ENCODE data around the gene CYBRD1.
A peak's percentile ranks its signal among the peaks of the same experiment; 100 is the strongest.

CYBRD1 gene

GRCh38 chr2:171557363-171557762, 35.1 kb downstream of the CYBRD1 start:
- no peak for DNase-seq

GRCh38 chr2:171563301-171563700, 41.0 kb downstream of the CYBRD1 start:
- DNase-seq: no peak

- no peak for DNase-seq
These were observed 42.2 kb downstream of the CYBRD1 start for GRCh38 chr2:171564463-171564862.

GRCh38 chr2:171566057-171566456, 43.8 kb downstream of the CYBRD1 start:
- no peak for DNase-seq

- DNase-seq: no peak
These were observed 44.5 kb downstream of the CYBRD1 start for GRCh38 chr2:171566753-171567152.

GRCh38 chr2:171568089-171568488, 45.8 kb downstream of the CYBRD1 start:
- DNase-seq: no peak

GRCh38 chr2:171571721-171572120, 49.4 kb downstream of the CYBRD1 start:
- no peak for DNase-seq

- peak; percentile 76 to 85 for DNase-seq
These were observed 52.0 kb downstream of the CYBRD1 start for GRCh38 chr2:171574149-171574795.

GRCh38 chr2:171575606-171576005, 53.3 kb downstream of the CYBRD1 start:
- no peak for DNase-seq

- no peak for DNase-seq
These were observed 56.0 kb downstream of the CYBRD1 start for GRCh38 chr2:171578127-171578803.

GRCh38 chr2:171579481-171579880, 57.2 kb downstream of the CYBRD1 start:
- no peak for DNase-seq

GRCh38 chr2:171583566-171583965, 61.3 kb downstream of the CYBRD1 start:
- DNase-seq: no peak

GRCh38 chr2:171584001-171584400, 61.7 kb downstream of the CYBRD1 start:
- DNase-seq: no peak

GRCh38 chr2:171587132-171587531, 64.9 kb downstream of the CYBRD1 start:
- DNase-seq: no peak

- no peak for DNase-seq
These were observed 65.3 kb downstream of the CYBRD1 start for GRCh38 chr2:171587567-171587966.

GRCh38 chr2:171590116-171590515, 67.8 kb downstream of the CYBRD1 start:
- no peak for DNase-seq

- no peak for DNase-seq
These were observed 69.8 kb downstream of the CYBRD1 start for GRCh38 chr2:171592036-171592555.

GRCh38 chr2:171595456-171595855, 73.2 kb downstream of the CYBRD1 start:
- no peak for DNase-seq

- no peak for DNase-seq
These were observed 73.6 kb downstream of the CYBRD1 start for GRCh38 chr2:171595896-171596295.

GRCh38 chr2:171598713-171599319, 76.5 kb downstream of the CYBRD1 start:
- DNase-seq: peak; percentile 43 to 70

- DNase-seq: no peak
These were observed 77.9 kb downstream of the CYBRD1 start for GRCh38 chr2:171600126-171600525.

- no peak for DNase-seq
These were observed 80.1 kb downstream of the CYBRD1 start for GRCh38 chr2:171602352-171602751.
